Central memory CD4-positive, alpha-beta T cell (primary cell): ENCODE measurements around the gene CCNL2.

Experiments
- DNase-seq: peaks from one replicate; pipeline ENCODE4 v3.0.0; 2022

The CCNL2 gene

DNA sequence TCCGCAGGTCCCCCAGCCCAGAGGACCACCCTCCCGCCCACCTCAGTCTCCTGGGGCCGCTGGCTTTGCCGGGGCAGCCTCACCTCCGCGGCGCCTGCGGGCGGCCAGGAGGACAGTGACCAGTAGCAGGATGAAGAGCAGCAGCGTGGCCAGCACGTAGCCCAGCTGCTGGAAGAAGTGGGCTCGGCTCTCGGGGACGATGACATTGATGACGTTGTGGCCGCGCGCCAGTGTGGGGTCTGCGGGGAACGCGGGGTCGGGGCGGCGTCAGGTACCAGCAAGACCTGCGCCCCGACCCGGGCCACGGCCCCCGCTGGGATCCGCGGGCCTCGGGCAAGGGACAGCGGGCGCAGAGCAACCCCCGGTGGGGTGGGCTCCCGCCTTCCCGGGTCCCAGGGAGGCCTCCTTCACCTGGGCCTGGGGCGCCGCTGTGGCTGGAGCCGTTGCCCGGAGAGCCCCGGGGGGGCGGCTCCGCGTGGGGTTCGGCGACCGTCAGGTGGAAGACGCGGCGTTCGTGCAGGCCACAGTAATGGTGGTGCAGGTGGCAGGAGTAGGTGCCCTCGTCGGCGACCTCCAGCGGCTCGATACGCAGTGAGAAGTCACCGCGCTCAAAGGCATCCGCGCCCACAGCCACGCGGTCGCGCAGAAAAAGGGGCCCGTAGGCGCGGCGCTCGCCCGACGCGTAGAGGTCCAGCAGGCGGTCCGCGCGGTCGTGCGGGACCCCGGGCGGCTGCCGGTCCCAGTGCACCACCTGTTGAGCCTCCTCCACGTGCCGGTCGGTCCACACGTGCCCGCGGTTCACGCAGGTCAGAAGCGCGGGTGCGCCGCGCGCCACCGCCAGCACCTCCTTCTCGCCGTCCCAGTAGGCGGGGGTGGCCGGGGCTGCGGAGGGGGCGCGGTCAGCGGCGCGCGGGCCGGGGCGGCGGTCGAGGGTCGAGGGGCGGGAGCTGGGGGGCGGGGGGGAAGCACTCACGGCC is 44.6 kb downstream of the CCNL2 start:
- DNase-seq = no peak

DNA sequence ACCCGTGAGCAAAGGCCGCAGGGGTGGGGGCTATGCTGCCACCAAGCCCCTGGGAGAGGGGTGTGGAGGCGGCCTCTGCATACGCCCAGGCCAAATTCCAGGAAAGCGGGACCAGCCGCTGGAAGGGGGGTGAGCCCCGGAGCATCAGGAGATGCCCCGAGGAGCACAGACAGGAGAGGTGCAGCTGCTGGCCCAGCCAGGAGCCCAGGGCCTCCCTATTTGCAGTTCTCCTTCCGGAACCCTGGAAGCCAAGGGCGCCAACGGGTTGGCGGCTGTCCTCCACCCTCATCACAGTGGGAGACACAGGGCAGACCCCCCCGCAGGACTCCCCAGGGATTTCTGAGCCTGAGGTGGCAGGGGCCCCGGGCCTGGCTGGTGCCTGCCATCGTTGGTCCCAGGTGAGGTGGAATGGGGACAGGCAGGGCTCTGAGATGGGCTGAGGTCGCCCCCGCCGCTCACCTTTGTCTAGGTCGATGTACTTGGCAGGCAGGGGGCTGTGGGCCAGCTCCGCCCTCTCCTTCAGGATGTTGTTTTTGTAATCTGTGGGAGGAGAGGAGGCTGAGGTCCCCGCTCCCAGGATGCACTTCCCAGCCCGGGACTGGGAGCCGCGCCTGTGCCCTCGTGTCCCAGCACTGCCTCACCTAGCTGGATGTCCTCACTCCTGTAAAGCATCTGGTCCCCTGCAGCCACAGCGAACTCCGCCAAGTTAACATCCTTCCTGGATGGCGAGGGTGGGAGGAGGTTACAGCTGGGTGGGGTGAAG is 45.6 kb downstream of the CCNL2 start:
- DNase-seq = no peak

DNA sequence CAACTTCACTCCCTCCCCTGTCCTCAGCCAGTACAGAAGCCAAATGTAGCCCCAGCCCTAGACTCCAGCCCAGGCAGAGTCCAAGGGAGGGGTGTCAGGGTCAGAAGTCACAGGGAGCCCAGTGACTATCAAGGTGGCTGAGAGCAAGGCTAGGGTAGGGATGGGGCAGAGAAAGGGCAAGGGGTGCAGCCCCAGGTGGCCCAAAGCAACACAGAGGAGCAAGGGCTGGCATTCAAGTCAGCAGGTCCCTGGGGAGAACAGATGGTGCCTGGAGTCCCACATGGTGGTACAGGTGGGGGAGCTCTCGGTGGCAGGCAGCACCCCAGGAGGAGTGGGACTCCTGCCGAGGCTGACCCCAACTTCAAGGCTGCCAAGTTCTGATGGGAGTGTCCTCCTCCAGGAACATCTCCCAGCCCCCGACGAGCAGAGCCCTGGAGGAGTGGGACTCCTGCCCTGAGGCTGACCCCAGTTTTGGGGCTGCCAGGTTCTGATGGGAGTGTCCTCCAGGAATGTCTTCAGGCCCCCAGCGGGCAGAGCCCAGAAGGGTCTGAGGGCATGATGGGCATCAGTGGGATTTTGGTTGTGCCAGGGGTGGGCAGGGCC is 46.2 kb downstream of the CCNL2 start:
- DNase-seq = no peak

DNA sequence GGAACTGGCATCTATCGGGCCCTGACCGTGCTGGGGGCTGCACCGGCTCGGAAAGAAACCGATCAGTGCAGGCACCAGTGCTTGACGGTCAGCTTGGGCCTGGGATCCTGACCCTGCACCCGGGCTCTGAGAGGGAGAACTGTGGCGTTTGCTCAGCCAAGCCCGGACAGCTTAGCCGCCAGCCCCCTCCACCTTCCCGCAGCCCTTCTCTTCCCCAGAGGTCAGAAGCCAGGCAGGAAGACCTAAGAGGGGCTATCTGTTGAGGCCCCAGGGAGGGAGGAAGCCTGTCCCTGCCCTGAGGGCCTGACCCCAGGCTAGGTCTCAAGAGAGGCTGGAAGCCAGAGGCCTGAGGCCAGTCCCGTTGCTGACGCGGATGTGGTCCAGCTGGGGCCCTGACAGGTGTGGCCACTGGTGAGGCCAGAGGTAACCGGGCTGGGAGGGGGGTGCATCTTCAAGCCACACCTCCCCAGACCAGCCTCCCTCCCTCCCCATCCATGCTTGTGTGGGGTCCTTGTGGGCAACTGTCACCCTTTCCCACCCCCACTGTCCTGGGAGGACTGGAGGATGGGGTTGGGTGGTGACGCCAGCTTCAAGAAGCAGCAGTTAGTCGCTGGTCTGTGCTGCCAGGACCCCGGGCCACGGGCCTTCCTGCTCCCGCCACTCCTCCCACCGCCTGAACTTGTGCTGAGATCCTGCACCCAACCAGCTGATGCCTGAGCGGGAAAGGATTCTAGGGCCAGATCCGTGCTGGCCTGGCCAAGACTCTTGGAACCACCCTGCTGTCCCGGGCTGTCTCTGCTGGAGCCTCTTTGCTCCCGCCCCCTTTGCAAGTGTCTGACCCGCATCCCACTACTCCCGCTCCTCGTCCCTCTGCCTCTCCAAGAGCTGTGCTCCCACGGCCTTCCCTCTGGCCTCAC is 47.4 kb downstream of the CCNL2 start:
- no peak for DNase-seq

DNA sequence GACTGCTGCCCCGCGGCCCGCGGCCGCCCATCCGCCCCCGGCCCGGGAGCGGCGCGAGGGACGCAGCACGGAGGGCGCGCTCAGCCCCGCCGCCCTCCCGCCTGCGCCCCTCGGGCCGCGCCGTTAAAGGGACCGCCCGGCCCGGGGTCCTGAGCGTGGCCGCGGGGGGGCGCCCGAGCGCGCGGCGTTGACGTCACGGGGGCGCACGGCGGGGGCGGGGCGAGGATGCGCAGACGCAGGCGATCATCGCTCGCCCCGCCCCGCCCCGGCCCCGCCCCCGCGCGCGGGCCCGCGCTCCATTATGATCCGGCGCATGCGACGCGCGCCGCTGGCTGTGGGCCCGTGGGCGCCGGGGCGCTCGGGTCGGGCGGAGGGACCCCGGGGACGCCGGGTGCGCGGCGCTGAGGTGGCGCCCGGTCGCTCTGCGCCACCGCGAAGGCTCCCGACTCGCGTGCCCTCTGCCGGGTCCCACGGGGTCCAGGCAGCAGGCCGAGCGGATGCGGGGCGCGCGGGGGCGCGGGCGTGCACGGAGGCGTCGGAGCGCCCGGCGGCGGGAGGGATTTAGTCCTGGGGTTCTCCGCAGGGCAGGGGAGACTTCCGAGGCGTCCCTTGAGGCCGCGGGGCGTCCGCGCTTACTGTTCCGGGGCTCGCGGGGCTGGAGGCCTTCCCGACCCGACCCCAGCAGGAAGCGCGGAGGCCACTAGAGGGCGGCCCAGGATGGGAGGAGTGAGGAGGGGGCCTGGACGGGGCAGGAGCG is 49.7 kb downstream of the CCNL2 start, which contains the start of gene DVL1:
Gene DVL1 (minus strand): TSS at position 163 of the 757 bp plus-strand sequence. CDS start 353 bp downstream, outside the sequence.
- peak; percentile 62 for DNase-seq

DNA sequence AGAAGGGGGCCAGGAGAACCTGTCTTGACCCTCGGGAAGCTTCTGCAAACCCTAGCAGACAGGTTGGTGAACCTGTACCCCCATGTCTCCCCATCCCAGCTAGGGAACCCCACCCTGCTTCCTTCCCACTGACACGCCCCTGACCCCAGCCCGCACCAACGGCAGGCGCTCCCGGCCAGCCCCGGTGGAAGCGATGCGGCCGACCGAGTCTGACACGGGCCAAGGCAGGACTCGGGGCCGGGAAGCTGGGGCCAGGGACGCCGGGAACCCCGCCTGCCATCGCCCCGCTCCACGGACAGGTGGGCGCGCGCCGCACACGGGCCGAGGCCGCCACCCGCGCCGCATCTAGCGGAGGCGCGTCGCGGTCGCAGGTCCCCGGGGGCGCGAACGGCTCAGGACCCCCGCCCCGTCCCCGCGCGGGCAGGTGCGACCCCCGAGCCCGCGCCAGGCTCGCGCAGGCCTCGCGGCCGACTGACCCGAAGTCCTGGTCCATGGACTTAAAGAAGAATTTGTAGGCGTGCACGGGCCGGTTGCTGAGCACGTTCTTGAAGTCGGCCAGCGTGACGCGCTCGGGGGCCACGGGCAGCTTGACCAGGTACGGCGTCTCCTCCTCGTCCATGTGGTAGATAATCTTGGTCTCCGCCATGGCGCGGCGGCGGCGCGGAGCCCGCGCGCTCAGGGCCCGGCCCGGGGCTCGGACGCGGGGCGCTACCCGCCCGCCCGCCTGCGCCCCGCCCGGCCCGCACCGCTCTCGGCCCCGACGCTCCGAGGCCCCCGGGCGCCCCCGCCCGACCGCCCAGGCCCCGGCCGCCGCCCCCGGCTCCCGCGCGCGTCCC is 50.5 kb downstream of the CCNL2 start:
- no peak for DNase-seq

DNA sequence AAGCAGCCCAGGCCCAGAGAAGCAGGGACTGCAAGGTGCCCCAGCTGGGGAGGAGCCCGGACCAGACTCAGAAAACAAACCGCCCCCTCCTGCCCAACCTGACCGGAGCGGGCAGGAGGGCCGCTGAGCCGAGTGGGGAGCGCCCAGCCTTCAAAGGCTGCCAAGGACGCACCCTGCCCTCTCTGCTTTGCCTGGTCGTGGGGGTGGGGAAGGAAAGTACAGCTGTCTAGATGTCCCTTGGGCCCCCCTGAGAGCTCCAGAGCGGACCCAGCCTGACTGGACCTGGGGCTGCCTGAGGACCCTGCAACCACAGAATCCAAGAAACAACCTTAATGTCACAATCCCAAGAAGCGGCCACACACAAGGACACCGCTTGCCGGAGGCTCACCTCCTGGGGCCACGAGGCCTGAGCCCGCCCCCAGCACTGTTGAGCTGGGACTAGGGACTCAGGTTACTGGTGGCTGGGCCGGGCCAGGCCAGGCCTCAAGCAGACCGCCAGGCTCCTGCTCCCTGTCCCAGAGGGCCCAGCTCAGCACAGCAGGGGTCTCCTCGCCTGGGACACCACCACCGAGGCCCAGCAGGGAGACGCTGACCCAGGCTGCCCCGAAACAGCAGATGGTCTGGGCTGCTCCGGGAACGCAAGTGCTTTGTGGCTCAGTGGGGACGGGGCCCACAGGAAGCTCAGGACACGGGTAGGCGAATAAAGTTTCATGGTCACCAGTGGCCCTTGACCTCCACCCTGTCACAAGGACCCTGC is 51.3 kb downstream of the CCNL2 start:
- no peak for DNase-seq

DNA sequence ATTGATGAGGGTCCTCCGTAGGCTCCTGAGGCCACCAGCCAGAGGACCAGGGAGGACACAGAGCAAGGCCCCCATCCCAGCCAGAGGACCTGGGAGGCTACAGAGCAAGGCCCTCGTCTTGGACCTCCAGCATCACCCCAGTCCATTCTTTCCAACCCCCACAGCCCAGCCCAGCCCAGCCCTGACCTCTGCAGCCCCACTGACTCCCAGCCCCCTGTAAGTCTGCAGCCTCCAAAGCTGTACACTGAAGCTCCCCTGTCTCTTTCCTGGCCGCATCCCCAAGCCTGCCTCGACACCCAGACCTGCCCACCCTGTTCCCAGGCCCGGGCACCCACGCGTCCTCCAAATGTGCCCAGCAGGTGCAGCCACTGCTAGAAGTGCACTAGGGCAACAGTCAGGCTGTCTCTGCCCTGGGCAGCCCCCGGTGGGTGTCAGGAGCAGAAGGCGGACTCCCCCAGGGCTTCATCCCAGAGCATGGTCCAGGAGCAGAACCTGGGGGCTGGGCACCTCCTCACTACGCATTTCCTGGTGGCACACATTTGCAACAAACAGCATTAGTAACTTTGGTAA is 52.0 kb downstream of the CCNL2 start:
- DNase-seq = no peak

DNA sequence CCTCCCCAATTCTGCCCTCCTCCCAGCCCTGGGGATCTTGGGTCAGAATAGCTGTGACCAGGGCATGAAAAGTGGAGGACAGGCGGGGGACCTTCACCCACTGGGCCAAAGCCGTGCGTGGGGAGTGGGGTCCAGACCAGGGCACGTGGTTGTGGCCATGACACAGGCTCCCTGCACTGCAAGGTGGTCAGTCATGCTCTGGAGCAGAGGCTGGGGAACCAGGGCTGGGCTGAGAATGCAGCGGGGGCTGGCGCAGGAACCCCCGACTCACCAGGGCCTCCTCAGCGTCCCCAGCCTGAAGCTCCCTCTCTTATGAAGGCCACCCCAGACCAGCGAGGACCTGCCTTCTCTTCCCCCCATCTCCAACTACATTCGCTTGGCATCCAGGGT is 52.6 kb downstream of the CCNL2 start:
- no peak for DNase-seq

DNA sequence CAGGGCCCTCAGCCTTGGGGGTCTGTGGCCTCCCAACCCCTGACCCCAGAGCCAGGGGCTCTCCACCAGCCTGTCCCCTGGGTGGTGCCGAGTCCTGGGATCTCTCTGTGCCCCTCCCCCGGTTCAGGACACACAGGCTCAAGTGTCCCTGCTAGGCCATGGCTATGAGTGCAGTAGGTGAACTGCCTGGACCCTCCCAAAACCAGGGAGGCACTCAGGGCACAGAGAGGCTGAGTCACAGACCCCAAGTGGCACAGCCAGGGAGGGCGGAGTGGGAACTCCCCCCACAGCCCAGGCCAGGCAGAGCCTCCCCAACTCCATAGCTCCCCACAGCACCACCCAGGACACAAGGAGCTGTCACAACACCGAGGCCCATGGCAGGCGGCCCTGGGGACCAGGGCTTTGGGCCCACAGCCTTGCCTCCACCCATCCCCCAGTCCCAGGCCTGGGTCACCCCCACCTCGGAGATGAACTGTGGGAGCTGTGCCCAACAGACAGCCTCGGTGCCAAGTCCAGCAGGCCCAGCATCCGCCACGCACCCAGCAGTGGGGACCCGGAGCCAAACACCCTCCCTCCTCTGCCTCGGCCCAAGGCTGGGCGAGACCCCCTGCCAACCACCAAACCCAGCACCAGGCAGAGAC is 53.2 kb downstream of the CCNL2 start:
- DNase-seq = no peak

DNA sequence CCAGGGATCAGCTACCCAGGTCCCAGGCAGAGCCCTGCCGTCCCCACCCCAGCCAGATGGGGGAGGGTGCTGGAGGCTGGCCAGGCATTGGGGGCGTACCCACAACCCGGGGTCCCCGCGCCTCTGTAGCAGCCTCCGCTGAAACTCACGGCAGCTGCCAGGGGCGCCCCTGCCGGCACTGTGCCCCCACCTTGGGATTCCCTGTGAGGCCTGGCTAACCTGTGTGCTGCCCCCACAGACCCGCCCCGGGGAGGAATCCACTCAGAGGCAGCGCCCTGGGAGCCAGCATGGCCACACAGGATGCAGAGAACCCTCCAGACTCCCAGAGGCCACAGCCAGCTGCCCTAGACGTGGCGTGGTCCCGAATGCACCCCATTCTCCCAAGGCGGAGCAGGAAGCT is 53.8 kb downstream of the CCNL2 start:
- DNase-seq = no peak

DNA sequence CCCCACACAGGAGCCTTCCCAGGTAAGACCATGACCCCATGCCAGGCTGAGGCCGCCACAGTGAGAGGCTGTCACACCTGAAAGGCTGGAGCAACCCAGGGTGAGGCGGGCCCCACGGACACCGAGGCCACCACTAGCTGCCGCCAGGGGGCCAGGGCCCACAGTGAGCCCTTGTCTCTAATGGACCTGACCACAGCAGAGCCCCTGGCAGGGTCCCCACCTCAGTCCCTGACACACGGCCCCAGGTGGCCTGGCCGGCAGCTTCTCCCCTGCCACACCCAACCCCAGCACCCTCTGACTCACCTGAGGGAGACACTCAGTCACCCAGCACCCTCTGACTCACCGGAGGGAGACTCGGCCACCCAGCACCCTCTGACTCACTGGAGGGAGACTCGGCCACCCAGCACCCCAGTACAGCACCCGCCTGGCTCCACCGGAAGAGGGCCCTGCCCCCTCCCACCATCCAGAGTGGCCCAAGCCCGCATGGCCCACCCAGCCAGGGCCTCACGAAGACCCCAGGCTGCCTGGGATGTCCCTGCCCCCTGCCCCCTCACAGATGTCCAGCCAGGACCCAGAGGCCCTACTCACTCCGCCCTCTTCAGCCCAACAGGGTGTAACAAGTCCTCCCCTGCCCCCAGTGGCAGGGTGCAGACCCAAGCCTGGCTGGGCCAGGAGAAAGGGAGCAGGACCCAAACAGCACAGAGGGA is 54.3 kb downstream of the CCNL2 start:
- no peak for DNase-seq

DNA sequence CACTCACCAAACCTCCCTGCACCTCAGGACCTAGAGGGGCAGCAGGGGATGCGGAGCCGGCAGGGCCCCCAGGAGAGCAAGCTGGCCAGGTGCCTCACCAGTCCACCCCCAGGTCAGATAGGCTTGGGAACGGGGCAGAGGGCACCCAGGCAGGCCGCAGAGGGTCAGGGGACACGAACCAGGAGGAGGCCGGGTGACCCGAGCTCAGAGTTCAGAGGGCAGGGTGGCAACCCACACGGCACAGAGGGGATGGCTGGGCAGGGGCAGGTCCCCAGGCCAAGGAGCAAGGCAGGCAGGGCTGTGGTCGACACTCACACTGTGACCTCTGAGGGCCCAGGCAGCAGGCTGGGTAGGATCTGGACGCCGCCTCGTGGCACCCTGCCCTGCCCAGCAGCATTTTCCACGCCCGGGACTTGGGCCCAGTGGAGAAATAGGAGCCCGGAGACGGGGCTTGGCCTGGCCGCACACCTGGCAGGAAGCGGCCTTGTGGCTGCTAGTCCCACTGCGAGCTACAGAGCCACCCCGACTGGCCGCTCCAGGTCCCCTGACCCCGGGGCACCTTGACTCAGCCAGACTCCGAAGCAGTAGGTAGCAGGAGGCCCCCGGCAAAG is 55.2 kb downstream of the CCNL2 start:
- no peak for DNase-seq

DNA sequence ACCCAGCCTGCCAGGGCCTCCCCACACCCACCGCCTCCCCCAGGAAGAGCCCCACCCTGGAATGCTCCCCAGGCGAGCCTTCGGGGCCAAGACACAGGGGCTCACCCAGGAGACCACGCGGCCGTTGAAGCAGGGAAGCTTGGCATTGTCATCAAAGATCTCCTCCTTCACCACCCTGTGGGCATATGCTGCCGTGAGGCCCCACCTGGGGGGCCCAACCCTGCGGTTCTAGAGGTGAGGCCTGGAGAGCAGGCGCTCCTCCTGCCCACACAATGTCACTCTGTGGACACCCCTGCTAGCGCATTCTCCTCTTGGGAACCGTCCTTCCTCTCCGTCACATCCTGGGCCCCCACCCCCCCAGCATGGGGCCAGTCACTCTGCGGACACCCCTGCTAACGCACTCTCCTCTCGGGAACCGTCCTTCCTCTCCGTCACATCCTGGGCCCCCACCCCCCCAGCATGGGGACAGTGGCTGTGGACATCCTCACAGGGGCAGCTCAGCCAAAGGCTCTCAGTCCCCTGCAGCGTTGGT is 56.5 kb downstream of the CCNL2 start:
- no peak for DNase-seq

DNA sequence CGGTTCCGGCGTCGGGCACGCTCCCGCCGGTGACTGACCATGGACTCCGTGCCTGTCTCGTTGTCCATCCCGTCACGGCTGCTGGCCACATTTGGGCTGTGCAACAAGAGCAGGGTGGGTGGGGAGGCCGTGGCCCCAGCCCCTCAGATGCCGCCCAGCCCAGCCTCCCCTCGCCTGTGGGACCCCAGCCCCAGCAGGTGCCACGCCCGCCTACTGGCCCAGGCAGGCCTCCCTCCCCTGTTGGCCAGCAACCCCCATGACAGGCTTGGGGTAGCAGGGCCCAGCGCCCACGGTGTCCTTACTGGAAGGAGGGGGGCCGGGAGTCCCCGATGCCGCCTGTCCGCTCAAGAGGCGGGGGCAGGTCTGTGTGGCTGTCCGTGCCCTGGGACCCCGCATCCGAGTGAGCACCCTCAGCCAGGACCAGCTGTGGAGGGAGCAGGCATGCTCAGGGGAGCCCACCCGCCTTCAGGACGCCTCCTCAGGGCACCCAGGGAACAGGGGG is 57.0 kb downstream of the CCNL2 start:
- DNase-seq = no peak

DNA sequence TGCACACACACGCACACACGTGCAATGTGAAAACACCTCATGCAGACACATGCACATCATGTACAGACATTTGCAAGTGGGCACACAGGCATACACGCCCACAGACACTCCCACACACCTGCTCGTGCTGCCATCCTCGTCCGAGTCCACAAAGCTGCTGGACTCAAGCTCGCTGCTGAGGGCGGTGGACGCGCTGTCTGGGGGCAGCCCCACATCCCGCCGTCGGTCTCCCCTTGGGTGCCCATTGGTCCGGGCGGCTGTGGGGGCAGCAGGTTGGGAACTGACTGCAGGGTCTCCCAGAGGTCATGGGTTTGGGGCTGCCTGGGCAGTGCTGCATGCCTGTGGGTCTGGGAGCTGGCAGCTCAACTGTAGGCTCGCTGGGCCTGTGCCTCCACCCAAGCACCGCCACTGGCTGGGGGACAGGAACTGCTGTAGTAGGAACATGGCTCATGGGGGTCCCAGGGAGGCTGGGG is 57.5 kb downstream of the CCNL2 start:
- DNase-seq = no peak
